PC-3 (cell line): ENCODE results near the gene SRSF2.

Experiments used
- CTCF ChIP-seq: fragments of 300-600 bp; sonication (generic); conservative IDR thresholded peaks from 2 replicates; pipeline ENCODE4 v1.5.1; 2017; ENCODE audit warnings: antibody characterized with exemption, low read depth, mild to moderate bottlenecking, low read length
- EZH2 ChIP-seq: fragments of 300-600 bp; sonication (generic); IDR thresholded peaks from one replicate; pipeline ENCODE4 v1.6.1; 2017; ENCODE audit warnings: antibody characterized with exemption, mild to moderate bottlenecking, low read length; ENCODE audit not compliant: unreplicated experiment
- EZH2phosphoT487 ChIP-seq: fragments of 300-600 bp; sonication (generic); IDR thresholded peaks from 2 replicates; pipeline ENCODE4 v1.6.1; 2018; ENCODE audit warnings: mild to moderate bottlenecking, antibody characterized with exemption, low read length, borderline replicate concordance

GRCh38 chr17:76718516-76718915 is 18.6 kb downstream of the SRSF2 start:
- TF ChIP-seq CTCF (no peak), EZH2phosphoT487 (no peak), EZH2 (no peak)
